Activated effector memory CD4-positive, alpha-beta T cell treated with anti-CD3 and anti-CD28 coated beads, Interleukin-2, amount 50 U/mL, for 16 hours (primary cell): ENCODE results near the gene PRR12.
"Not testable (repeated sequence)": the region's sequence is repeated elsewhere in the genome, so short reads cannot be mapped to it uniquely, and the experiment has no call there.

Experiments used
- DNase-seq: peaks from one replicate; pipeline ENCODE4 v3.0.0-alpha.2; 2020

The PRR12 gene

DNA sequence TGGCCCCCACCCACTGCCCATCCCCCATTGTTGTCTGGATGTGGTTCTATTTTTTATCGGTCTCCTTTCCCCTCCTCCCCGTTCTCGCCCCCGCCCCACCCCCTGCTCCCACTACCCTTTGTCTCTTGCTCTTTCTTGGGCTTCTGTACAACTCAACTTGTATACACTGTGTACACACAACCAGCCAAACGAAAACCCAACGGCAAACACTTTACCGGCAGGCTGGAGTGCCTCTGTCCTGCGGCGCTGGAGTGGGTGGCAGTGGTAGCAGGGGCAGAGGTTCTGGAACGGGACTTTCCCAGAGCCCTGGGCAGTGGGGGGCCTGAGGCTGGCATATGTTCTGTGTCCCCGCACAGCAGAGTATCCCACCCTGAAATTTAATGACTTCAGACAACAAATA, 35.2 kb downstream of the PRR12 start:
- no peak for DNase-seq

DNA sequence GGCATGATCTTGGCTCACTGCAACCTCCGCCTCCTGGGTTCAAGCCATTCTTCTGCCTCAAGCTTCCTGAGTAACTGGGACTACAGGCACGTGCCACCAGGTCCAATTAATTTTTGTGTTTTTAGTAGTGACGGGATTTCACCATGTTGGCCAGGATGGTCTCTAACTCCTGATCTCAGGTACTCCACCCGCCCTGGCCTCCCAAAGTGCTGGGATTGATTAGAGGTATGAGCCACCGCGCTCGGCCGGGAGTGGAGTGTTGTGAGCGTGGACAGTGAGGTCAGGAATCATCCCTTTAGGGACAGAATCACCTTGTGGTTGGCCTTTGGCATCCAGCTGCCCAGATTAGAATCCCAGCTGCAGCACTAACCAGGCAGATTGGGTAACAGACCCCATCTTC, 38.7 kb downstream of the PRR12 start:
- DNase-seq, result no peak

DNA sequence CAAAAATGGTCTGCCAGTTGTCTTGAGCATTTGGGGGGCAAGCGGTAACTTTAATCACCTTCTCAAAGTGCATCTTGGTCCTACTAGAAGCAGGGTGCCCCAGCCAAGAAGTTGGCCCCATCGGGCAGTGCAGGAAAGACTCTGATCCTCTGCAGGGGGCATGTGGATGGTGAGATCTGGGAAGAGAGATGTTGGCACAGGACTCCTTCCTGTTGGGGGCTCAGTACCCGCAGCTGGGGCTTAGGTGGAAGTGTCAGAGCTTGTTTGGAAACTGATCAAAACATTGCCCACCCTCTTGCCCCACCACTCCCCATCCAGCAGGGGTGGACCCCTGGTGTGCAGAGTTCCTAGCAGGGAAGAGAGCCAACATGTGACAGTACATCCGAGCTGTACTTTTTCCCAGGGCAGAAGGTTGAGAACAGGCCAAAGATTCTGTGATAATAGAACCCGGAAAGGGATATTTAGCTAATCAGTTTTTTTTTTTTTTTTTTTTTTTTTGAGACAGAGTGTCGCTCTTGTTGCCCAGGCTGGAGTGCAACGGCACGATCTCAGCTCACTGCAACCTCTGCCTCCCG, 40.1 kb downstream of the PRR12 start:
- no peak for DNase-seq

DNA sequence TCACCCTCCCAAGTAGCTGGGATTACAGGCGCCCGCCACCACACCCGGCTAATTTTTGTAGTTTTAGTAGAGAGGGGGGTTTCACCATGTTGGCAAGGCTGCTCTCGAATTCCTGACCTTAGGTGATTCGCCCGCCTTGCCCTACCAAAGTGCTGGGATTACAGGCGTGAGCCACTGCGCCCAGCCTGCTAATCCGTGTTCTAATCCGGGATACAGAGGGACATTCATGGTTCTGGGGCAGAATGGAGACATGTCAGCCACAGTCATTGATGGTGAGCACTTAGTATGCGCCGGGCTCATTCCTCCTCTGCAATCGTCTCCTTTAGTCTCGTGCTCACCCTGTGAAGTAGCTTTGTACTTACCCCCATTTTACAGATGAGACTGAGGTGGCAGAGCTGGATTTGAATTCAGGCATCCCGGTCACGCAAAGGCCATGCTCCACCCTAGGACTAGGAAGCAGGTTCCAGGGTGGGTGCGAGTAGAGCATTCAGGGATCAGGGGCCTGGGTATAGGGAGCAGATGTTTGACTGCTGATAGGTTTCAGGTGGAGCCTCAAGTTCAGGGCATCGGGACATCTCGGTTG, 40.7 kb downstream of the PRR12 start:
- DNase-seq, result no peak

DNA sequence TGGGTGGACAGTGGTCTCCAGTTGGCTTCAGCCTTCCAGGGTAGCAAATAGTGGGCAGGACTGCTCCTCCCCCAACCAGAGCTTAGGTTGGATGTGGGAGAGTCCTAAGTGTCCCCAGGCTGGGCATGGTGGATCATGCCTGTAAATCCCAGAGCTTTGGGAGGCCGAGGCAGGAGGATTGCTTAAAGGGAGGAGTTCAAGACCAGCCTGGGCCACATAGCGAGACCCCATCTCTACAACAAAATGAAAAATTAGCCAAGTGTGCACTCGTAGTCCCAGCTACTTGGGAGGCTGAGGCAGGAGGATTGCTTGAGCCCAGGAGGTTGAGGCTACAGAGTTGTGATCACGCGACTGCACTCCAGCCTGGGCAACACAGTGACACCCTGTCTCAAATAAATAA, 41.6 kb downstream of the PRR12 start:
- no peak for DNase-seq

DNA sequence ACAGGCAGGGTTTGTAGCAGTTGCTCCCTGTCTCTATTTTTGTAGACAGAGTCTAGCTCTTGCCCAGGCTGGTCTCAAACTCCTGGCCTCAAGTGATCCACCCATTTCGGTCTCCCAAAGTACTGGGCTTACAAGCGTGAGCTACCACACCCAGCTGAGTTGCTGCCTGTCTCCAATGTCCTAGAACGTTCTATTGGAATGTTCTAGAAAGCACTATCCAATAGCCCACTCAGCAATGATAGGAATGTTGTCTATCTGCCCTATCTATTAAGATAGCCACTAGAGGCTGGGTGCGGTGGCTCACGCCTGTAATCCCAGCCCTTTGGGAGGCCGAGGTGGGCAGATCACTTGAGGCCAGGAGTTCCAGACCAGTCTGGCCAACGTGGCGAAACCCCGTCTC, 42.3 kb downstream of the PRR12 start:
- DNase-seq, result not testable (repeated sequence)

DNA sequence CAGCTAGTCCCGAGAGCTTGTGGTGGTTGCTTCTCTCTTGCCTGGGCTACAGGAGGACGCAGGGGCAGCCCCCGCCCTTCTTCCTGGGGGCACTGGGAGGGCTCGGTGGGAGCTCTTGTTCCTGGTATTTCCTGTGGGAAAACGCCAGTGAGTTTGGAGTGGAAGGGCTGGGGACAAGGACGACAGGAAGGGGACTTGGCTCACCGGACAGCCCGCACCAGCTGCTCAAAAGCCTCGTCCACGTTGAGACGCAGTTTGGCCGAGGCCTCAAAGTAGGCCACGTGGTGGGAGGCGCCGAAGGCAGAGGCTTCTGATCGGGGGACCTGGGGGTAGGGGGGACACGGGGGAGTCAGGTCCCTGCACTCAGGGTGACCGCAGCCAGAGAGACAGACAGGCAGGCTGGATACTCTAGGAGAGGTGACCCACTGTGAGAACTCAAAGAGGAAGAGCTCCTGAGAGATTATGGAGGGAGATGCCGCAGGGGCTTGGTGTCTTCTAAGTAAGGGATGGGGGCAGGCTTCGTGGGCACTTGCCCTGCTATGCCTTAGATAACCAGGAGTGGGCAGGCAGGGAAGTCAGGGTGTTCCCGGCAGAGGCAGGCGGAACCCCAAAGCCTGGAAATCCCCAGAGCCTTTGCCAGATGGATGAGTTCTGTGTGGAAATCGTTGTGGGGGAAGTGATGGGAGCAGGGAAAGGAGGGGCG, 44.7 kb downstream of the PRR12 start:
- no peak for DNase-seq

DNA sequence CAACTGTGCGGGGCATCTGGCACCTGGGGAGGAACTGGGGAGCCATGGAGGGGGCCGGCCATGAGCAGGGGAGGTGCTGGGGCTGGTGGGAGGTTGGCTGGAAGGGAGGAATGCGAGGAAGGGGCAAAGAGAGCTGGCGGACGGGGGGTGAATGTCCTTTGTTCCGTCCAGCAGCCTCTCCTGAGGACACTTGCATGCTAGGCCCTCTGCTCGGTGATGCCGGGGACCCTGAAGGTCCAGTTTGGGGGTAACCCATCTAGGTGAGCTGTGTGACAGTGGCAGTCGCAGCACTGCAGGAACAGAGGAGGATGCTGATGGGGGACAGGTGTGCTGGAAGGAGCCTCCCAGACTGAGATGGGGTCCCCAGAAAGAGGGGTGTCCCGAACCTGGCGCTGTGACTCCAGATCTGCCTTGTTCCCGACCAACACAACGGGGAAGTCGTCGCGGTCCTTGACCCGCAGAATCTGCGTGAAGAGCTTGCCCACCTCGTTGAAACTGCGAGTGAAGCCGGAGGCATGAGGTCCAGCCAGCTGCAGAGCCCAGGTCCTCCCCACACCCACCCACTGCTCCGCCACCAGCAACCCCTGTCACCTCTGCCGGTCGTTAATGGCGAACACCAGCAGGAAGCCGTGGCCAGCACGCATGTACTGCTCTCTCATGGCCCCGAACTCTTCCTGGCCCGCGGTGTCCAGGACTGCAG, 45.4 kb downstream of the PRR12 start:
- no peak for DNase-seq

DNA sequence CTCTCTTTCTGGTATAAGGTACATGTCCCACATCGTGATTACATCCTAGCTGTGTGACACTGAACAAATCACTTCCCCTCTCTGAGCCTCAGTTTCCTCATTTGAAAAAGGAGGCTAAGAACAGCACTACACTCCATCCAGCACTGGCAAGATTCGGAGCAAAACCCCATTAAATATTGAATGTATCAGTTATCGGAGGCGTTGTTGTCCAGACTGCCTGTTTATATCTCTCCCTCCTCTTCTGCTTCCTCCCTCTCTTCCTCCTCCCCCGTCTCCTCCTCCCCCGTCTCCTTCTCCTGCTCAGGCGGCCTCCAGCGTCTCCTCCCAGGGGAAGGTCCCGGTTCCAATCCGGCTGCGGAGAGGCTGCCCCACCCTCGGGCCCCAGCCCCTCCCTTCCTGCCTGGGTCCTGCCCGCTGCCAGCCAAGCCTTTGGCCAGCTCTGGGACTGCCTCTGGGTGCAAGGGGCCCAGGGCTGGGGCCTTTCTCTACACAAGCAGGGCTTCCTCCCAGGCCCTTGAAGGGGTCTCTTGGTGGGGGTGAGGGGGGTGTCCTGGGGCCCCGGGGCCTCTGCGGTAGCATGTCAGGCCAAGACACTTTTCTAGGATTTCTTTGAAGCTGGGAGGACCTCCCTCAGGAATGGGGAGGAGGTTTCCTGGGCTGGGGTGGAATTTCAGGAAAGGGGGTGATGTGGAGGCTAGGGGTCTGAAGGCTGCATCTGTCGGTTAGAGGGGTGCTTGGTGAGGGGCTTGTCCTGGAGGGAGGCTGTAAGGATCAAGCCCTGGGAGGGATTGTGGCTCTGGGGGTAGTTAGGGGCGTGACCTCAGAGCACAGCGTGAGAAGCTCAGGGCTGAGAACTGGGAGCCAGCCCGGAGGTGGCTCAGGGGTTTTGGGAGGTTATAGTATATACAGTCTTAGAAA, 47.1 kb downstream of the PRR12 start:
- no peak for DNase-seq

DNA sequence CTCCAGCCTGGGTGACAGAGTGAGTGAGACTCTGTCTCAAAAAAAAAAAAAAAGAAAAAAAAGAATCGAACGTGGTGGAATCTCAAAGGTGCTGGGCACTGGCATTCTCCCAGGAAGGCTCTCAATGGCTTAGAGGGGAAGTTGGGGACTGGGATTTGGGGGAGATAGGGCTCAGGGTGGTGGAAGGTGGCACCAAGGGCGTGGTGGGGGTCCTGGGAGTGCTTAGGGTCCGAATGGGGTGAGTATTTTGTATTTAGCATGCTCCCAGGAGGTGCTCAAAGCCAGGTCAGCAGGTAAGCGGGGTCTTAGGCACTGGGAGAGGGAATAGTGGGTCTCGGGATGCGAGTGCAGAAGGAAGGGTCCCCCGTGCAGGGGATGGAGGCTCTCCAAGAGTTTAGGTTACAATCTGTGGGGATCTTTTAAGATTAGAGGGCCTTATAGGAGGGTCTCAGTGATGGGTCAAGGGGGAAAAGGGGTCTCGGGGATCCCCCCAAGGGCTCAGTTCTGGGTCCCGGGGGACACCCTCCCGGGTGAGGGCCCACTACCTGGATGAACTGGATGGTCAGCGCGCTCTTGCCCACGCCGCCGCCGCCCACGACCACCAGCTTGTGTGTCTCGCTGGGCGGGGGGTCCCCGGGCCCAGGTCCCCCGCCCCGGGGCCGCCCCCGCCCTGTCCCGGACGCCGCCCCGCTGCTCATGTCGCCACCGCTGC, 48.6 kb downstream of the PRR12 start:
- DNase-seq, result no peak

DNA sequence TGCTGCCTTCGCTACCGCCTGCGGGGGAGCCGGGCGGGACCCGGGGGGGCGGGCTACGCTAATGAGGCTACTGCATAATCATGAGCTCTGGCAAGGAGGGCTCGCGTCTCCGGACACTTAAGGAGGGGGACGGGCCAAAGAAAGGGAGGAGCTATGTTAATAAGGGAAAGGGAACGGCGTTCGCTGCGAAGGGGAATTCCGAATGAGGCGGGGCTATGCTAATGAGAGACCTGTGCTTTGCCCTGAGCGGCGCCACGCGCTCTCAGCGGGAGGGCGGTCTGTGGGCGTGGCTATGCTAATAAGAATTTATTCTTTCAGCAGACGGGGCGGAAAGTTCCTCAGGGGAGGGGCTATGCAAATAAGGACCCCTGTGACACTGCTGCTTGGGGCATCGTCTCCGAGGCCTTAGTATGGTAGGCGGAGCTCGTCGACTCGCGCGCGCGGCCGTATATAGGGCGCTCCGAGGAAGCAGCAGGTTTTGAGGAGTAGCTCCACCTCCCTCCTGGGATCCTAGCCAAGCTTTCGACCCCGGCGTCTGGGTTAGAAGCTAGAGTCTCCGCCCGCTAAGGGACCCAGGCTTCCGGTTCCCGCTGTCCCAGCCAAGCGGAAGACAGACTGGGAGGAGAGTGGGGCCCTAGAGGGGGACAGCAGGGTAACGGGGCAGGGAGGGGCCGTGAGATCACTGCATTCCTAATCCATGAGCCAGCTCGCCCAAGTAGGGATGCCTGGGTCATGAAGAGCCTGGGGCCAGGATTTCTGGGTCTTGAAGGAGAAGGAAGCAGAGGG, 49.3 kb downstream of the PRR12 start, which contains the start of gene RRAS:
Gene RRAS (minus strand): TSS at position 31 of the 786 bp plus-strand sequence. CDS start 45 bp downstream, outside the sequence.
- DNase-seq, result peak; percentile 100

DNA sequence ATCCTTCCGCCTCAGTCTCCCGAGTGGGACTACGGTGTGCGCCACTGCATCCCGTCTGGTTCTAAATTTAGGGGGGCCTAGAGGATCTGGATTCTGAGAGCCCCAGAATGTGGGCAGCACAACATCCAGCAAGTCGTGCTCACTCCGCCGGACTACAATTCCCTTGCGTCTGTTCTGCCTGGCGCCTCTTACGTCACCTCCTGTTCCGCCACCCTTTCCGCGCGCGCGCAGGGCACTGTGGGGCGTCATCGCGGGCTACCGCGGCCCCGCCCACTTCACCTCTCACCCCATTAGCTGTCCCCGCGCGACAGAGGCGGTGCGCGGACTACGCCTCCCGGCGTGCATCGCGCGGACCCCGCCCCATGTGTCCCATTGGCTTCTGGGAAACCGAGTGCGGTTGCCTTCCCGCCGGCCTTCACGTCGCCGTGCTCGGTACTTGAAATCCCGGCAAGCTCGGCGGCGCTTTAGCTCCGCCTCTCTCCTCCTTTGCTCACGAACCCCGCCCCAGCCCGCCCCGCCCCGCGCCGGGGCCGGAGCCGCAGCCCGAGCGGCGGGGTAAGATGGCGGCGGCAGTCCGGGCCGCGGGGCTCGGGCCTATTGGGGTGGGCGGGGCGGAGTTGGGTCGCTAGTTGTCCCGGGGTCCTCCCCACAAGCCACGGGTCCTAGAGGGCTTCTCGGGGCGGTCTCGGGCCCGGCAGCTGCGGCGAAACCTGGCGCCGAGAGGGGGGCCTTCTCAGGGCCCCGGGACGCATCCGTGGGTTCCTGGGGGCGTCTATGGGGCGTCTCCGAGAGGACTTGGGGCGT, 50.9 kb downstream of the PRR12 start, which contains the start of gene SCAF1:
Gene SCAF1 (plus strand): TSS at position 522 of the 804 bp plus-strand sequence. CDS start 2,818 bp downstream, outside the sequence.
- peak; percentile 100 for DNase-seq

DNA sequence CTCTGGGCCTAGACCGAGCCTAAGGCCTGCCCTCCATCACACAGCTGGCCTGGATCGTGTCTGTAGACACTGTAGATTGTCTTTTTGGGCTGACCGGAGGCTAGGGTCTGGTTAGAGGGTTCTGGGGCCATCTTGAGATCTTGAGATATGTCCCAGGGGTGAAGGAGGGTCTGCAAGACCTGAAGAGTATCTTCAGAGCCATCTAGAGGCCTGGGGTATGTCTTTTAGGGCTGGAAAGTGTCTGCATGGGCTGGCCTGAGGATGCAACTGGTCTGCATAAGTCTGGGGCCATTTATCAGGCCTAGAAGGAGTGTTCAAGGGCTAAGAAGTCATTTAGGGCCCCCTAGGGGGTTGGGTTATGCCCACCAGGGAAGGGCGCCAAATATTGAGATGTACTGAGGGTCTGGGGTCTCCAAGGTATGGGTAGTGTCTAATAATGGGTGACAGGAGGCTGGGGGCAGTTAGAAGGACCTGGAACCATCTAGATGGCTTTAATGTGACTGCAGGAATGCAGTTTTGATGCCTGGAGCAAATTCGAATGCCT, 51.6 kb downstream of the PRR12 start:
- no peak for DNase-seq

DNA sequence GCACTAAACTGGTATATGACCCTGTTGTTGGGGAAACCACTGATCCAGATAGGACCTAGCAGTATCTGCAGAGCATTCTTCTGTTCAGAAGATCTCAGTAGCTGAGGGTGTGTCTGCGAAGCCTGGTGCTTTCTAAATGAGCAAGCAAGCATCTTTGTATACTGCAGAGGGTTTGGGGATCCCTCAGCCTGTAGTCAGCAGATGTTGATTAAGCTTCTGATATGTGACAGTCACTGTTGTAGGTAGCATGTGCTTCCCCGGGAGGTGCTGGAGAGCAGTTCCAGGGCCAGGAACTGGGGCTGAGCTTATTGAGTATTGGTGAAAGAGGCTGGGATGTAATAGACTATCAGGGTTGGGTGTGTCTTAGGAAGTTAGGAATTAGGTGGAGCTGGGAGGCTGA, 52.5 kb downstream of the PRR12 start:
- DNase-seq, result no peak

DNA sequence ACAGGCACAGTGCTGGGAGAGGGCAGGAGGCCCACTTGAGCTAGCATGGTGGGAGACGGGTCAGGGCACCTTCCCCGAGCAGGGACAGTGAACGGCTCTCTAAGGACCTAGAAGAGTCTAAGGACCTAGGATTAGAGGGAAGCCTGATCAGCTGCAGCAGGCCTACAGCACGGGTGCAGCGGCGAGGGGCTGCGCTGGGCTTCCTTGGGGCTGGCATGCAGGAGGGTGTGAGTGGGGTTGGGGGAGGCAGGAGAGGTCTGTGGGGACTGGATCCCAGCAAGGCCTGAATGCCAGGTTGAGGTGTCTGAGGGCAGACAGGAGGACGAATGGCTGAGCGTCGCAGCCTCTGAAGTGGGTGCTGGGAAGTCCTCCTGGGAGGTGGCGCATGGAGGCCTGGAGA, 54.6 kb downstream of the PRR12 start:
- no peak for DNase-seq

DNA sequence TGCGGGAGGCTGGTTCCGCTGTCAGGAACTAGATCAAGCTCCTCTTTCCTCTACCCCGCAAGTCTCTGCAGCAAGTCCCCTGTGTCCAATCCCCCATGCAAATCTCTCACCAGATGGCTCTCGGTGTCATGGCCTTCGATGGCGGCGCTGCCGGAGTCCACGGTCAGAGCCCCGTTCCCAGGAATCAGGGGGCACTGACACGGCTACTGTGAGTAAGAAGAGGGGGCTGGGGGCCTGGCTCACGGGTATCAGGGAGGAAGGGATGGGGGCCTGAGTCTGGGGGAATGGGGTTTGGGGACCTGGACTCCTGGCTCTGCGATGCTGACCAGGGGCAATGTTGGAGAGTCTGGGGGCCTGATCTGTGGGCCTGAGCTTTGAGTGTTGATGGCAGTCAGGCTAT, 55.0 kb downstream of the PRR12 start:
- no peak for DNase-seq

DNA sequence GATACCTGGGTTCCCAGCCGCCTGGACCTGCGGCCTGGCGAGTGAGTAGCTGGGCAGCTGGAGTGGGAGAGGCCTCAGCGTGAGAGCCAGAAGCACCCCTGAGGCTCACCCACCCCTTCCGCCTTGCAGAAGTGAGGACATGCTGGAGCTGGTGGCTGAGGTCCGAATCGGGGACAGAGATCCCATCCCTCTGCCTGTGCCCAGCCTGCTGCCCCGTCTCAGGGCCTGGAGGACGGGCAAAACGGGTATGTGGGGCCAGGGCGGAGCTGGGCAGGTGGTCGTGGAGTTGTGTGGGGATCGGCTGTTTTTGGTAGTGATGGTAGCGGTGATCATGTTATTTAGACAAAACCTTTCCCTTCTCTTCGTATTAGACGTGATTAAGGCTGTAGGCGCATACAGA, 55.6 kb downstream of the PRR12 start:
- no peak for DNase-seq

DNA sequence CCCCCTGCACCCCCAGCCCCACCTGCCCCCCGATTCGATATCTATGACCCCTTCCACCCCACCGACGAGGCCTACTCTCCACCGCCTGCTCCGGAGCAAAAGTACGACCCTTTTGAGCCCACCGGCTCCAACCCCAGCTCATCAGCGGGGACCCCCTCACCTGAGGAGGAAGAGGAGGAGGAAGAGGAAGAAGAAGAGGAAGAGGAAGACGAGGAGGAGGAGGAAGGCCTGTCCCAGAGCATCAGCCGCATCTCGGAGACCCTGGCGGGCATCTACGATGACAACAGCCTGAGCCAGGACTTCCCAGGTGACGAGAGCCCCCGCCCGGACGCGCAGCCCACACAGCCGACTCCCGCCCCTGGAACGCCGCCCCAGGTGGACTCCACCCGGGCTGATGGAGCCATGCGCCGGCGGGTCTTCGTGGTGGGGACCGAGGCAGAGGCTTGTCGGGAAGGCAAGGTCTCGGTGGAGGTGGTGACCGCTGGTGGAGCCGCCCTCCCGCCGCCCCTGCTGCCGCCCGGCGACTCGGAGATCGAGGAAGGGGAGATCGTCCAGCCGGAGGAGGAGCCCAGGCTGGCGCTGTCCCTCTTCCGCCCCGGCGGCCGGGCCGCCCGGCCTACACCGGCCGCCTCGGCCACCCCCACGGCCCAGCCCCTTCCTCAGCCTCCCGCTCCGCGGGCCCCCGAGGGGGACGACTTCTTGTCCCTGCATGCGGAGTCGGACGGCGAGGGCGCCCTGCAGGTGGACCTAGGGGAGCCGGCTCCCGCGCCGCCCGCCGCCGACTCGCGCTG, 60.2 kb downstream of the PRR12 start:
- no peak for DNase-seq
